Measurements from ENCODE around the gene LDLRAD2.
"Not testable (repeated sequence)": the region's sequence is repeated elsewhere in the genome, so short reads cannot be mapped to it uniquely, and the experiment has no call there.

LDLRAD2 gene

DNA sequence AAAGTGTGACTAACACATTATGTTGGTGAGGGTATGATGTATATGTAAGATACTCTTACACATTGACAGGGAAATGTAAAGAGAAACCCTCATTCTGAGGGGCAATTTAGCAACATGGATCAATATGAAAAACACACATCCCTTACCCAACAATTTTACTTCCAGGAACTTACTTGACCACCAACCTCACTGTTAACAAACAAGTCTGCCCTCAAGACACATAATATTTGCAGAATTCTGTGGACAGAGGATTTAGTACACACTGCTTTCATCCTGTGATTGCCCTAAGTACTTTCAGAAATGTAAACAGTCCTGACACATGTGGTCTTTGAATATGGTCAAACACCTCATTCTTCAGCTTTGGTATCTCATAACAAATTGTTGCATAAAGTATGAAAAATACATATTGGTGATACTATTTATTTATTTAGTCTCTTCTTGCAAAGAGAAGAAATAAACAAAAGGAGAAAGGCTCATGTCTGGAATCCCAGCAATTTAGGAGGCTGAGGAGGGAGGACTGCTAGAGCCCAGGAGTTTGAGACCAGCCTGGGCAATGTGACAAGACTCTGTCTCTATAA, 36.0 kb upstream of the LDLRAD2 start:
- peaks cover 10% of the 10 kb centered on the region for H3K4me1 ChIP-seq (ENCODE audit: control insufficient read depth, insufficient read depth, low read length)

DNA sequence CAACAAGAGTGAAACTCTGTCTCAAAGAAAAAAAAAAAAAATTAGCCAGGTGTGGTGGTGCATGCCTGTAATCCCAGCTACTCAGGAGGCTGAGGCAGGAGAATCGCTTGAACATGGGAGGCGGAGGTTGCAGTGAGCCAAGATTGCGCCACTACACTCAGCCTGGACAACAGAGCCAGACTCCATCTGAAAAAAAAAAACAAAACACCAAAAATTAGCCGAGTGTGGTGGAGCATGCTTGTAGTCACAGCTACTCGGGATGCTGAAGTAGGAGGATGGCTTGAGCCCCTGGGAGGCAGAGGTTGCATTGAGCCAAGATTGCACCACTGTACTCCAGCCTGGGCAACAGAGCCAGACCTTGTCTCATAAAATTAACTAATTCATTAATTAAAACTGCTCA, 35.1 kb upstream of the LDLRAD2 start:
- not testable (repeated sequence) for H3K9ac ChIP-seq (ENCODE audit: low read length); H3K9me3 ChIP-seq (ENCODE audit: control insufficient read depth, low read length); H3K36me3 ChIP-seq (ENCODE audit: control insufficient read depth, insufficient read depth, low read length); H3K27me3 ChIP-seq (ENCODE audit: control insufficient read depth, insufficient read depth, low read length); H3K4me3 ChIP-seq (ENCODE audit: low read length)
- H3K4me1 ChIP-seq (ENCODE audit: control insufficient read depth, insufficient read depth, low read length): peaks cover 10% of the 10 kb centered on the region

More for the DNA sequence above, 36.0 kb upstream of the LDLRAD2 start:
- H3K27me3 ChIP-seq (ENCODE audit: control insufficient read depth, insufficient read depth, low read length): no peaks in the 10 kb centered on the region
- H3K9me3 ChIP-seq (ENCODE audit: control insufficient read depth, low read length): no peaks in the 10 kb centered on the region
- H3K36me3 ChIP-seq (ENCODE audit: control insufficient read depth, insufficient read depth, low read length): no peaks in the 10 kb centered on the region
- H3K4me3 ChIP-seq (ENCODE audit: low read length): no peak overlapping the region
- H3K9ac ChIP-seq (ENCODE audit: low read length): no peak overlapping the region

DNA sequence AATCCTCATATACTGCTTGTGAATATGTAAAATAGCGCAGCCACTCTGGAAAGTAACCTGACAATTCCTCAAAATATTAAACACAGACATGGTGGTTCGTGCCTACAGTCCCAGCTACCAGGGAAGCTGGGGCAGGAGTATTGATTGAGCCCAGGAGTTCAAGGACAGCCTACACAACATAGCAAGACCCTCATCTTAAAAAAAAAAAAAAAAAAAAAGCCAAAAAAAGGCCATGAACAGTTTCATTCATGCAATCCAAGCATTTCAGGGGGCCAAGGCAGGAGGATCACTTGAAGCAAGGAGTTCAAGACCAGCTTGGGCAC, 33.7 kb upstream of the LDLRAD2 start:
- peaks cover 10% of the 10 kb centered on the region for H3K4me1 ChIP-seq (ENCODE audit: control insufficient read depth, insufficient read depth, low read length)
- no peaks in the 10 kb centered on the region for H3K27me3 ChIP-seq (ENCODE audit: control insufficient read depth, insufficient read depth, low read length)
- no peak overlapping the region for H3K9ac ChIP-seq (ENCODE audit: low read length)
- H3K36me3 ChIP-seq (ENCODE audit: control insufficient read depth, insufficient read depth, low read length): no peaks in the 10 kb centered on the region
- no peak overlapping the region for H3K4me3 ChIP-seq (ENCODE audit: low read length)
- H3K9me3 ChIP-seq (ENCODE audit: control insufficient read depth, low read length): no peaks in the 10 kb centered on the region

DNA sequence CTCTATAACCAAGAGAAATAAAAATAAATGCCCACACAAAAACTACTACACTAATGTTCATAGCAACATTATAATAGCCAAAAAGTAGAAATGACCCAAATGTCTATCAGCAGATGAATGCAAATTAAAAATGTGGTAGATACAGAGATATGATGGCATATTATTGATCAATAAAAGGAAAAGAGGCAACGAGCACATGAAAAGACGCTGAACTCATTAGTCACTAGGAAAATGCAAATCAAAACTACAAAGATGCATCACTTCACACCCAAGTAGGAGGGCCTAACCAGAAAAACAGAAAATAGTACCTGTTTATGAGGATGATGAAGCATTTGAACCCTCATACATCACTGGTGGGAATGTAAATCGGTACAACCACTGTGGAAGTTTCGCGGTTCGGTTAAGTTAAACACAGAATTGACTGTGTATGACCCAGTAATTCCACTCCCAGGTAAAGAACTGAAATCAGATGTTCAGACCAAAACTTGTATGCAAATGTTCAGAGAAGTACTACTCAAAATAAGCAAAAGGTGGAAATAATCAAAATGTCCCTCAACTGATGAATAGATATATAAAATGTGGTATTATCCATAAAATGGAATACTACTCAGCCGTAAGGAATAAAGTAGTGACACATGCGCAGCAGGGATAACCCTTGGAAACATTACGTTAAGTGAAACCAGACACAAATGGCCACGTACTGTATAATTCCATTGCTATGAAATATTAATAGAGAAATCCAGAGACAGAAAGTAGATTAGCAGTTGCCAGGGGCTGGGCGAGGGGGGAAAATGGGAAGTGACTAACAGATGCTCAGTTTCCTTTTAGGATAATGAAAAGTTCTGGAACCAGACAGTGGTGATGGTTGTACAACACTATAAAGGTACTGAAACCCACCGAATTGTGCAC, 32.2 kb upstream of the LDLRAD2 start:
- no peaks in the 10 kb centered on the region for H3K36me3 ChIP-seq (ENCODE audit: control insufficient read depth, insufficient read depth, low read length)
- no peak overlapping the region for H3K9ac ChIP-seq (ENCODE audit: low read length)
- H3K9me3 ChIP-seq (ENCODE audit: control insufficient read depth, low read length): no peaks in the 10 kb centered on the region
- H3K4me1 ChIP-seq (ENCODE audit: control insufficient read depth, insufficient read depth, low read length): peaks cover 12% of the 10 kb centered on the region
- H3K27me3 ChIP-seq (ENCODE audit: control insufficient read depth, insufficient read depth, low read length): no peaks in the 10 kb centered on the region
- no peak overlapping the region for H3K4me3 ChIP-seq (ENCODE audit: low read length)

DNA sequence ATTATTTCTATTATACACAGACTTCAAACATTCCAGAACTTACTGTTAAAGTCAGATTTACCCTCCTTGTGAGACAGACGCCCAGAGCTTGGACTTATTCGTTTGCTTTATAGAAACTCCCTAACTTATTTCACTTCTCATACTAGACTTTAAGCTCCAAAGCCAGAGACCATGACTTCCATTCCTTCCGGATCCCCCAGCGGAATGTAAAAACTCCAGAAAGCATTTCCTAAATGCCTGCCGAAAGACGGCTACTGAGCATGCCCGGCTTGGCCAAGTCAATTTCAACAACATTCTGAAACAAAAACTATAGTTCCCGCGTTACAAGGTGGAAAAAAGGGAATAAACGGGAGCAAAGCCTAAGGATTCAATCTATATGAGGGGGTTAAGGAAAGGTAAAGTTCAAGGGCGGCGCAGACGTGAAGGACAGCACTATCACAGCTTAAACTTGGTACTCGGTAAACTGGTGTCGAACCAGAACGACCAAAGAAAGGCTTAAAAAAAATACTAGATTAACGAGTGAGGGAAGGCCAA, 30.2 kb upstream of the LDLRAD2 start:
- Histone ChIP-seq H3K27me3 (ENCODE audit: control insufficient read depth, insufficient read depth, low read length) (no peaks in the 10 kb centered on the region), H3K4me3 (ENCODE audit: low read length) (peak overlapping the region; percentile 73), H3K36me3 (ENCODE audit: control insufficient read depth, insufficient read depth, low read length) (no peaks in the 10 kb centered on the region), H3K4me1 (ENCODE audit: control insufficient read depth, insufficient read depth, low read length) (peaks cover 4% of the 10 kb centered on the region), H3K9ac (ENCODE audit: low read length) (peak overlapping the region; percentile 71), H3K9me3 (ENCODE audit: control insufficient read depth, low read length) (no peaks in the 10 kb centered on the region)

DNA sequence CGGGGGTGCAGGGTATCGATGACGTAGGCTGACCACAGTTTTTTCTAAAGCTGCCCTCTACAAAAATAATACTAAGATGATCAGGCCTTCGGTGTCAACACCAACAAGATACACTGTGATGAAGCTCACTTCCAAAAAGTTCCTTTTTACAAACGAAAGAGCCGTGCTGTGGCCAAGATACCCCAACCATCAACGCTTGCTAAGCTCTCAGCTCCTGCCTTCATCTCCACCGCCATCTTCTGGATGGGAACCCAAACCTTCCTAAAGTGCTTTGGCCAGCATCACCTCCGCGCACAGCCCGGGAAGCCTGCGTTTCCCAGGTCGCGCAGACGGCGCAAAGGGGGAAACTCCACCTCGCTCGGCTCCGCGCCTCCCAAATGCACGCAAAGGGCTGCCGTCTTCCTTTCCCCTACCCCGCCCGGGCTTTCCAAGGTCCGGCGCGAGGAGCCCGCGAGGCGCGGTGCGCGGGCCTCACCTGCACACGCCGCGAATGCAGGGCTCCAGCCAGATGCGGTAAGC, 29.7 kb upstream of the LDLRAD2 start:
- Histone ChIP-seq H3K36me3 (ENCODE audit: control insufficient read depth, insufficient read depth, low read length) (no peaks in the 10 kb centered on the region), H3K9ac (ENCODE audit: low read length) (peak overlapping the region; percentile 71), H3K9me3 (ENCODE audit: control insufficient read depth, low read length) (no peaks in the 10 kb centered on the region), H3K4me3 (ENCODE audit: low read length) (peak overlapping the region; percentile 73), H3K27me3 (ENCODE audit: control insufficient read depth, insufficient read depth, low read length) (no peaks in the 10 kb centered on the region), H3K4me1 (ENCODE audit: control insufficient read depth, insufficient read depth, low read length) (peaks cover 4% of the 10 kb centered on the region)

DNA sequence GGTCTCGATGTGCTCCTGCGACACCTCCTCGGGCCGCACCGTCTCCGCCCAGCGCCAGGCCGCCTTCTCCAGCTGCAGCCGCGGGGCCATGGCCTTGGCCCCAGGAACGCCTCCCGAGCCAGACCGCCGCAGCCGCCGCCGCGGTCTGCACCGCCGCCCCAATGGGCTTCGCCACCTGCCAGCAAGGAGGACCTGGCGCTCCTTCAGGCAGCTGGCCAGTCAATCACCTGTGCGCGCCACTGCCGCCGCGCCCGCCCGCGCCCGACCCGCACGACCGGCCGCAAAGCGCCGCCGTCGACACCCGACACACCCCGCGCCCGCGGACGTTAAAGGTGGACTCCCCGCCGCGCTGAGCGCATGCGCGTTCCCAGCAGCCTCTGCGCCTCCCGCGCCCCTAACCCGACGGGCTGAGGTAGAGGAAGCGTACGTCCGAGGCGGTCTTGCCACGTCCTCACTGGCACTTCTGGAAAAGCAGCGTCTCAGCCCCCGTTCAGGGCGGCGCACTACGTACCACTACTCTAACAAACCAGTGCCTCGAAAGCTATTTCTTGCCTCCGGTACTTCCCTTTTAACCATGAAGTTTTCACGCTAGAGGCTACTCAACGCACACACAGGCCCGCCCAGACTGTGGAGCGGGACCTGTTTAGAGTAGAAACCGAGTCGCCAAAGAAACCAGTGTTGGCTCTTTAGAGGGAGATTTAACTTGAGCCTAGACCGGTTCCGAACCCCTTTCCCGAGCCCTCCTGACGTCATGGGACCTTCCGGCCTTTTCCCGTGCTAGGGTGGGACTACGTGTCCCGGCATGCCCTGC, 29.0 kb upstream of the LDLRAD2 start, which contains the start of gene USP48:
Gene USP48, minus strand, starts transcription at position 282 of the 811 bp plus-strand sequence. Its CDS starts 192 bp downstream, at position 90.
- H3K36me3 ChIP-seq (ENCODE audit: control insufficient read depth, insufficient read depth, low read length): no peaks in the 10 kb centered on the region
- H3K9ac ChIP-seq (ENCODE audit: low read length): peak within 1 kb of the TSS; percentile 100
- peaks cover 4% of the 10 kb centered on the region for H3K4me1 ChIP-seq (ENCODE audit: control insufficient read depth, insufficient read depth, low read length)
- H3K27me3 ChIP-seq (ENCODE audit: control insufficient read depth, insufficient read depth, low read length): no peaks in the 10 kb centered on the region
- no peaks in the 10 kb centered on the region for H3K9me3 ChIP-seq (ENCODE audit: control insufficient read depth, low read length)
- H3K4me3 ChIP-seq (ENCODE audit: low read length): peak within 1 kb of the TSS; percentile 100

DNA sequence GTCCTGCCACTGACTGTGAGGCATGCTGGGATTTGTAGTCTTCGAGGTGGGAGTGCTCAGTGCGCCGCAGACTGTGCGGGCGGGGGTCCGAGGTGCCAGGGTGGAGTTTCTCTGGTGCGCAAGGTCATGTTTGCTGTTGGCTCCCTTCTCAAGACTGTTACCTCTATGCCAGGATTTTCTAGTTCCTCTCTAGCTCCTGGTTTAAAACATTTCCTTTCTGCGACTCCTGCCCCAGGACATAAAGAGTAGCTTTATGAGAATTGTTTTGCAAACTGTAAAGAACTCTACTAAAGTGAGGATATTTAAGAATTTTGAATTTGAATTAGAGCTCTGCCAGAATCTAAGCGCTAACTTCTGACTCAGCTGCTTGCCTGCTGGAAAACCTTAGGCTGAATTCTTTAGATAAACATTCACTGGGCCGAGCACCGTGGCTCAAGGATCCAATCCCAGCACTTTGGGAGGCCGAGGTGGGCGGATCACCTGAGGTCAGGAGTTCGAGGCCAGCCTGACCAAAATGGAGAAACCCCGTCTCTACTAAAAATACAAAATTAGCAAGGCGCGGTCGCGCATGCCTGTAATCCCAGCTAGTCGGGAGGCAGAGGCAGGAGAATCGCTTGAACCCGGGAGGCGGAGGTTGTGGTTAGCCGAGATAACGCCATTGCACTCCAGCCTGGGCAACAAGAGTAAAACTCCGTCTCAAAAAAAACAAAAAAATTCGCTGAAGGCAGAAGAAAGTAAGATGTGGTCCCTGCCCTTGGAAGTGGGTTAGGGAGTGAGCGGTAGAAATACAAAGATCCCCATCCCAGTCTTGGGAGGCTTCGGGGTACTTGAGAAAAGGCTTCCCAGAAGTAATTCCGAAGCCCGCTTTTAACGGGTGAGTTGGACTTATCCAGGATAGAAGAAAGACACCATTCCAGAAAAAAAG, 28.1 kb upstream of the LDLRAD2 start:
- Histone ChIP-seq H3K4me3 (ENCODE audit: low read length) (peak overlapping the region; percentile 100), H3K9me3 (ENCODE audit: control insufficient read depth, low read length) (no peaks in the 10 kb centered on the region), H3K4me1 (ENCODE audit: control insufficient read depth, insufficient read depth, low read length) (peaks cover 11% of the 10 kb centered on the region), H3K27me3 (ENCODE audit: control insufficient read depth, insufficient read depth, low read length) (no peaks in the 10 kb centered on the region), H3K36me3 (ENCODE audit: control insufficient read depth, insufficient read depth, low read length) (no peaks in the 10 kb centered on the region), H3K9ac (ENCODE audit: low read length) (peak overlapping the region; percentile 100)

DNA sequence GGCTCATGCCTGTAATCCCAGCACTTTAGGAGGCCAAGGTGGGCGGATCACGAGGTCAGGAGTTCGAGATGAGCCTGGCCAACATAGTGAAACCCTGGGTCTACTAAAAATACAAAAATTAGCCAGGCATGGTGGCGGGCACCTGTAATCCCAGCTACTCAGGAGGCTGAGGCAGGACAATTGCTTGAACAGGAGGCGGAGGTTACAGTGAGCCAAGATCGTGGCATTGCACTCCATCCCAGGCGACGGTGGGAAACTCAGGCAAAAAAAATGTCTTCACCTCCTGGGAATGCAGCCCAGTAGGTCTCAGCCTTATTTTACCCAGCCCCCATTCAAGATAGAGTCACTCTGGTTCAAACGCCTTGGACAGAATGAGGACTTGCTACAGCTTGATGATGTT, 26.3 kb upstream of the LDLRAD2 start:
- not testable (repeated sequence) for H3K36me3 ChIP-seq (ENCODE audit: control insufficient read depth, insufficient read depth, low read length); H3K27me3 ChIP-seq (ENCODE audit: control insufficient read depth, insufficient read depth, low read length); H3K9ac ChIP-seq (ENCODE audit: low read length); H3K9me3 ChIP-seq (ENCODE audit: control insufficient read depth, low read length); H3K4me3 ChIP-seq (ENCODE audit: low read length)
- peaks cover 14% of the 10 kb centered on the region for H3K4me1 ChIP-seq (ENCODE audit: control insufficient read depth, insufficient read depth, low read length)

DNA sequence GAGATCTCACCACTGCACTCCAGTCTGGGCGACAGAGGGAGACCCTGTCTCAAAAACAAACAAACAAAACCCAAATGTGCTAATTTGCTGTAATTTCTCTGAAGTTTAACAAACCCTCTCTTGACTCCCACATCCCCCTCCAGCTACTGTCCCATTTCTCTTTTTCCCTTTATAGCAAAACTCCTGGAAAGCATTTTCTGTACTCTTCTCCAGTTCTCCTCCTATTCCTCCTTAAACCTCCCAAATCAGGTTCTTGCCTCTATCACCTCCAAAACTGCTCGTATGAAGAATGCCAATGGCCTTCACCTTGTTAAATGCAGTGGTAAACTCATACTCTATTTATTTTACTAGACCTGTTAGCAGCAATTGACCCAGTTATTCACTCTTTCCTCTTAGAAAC, 25.4 kb upstream of the LDLRAD2 start:
- Histone ChIP-seq H3K4me1 (ENCODE audit: control insufficient read depth, insufficient read depth, low read length) (peaks cover 15% of the 10 kb centered on the region), H3K4me3 (ENCODE audit: low read length) (no peak overlapping the region), H3K9ac (ENCODE audit: low read length) (no peak overlapping the region), H3K9me3 (ENCODE audit: control insufficient read depth, low read length) (no peaks in the 10 kb centered on the region), H3K27me3 (ENCODE audit: control insufficient read depth, insufficient read depth, low read length) (no peaks in the 10 kb centered on the region), H3K36me3 (ENCODE audit: control insufficient read depth, insufficient read depth, low read length) (no peaks in the 10 kb centered on the region)

DNA sequence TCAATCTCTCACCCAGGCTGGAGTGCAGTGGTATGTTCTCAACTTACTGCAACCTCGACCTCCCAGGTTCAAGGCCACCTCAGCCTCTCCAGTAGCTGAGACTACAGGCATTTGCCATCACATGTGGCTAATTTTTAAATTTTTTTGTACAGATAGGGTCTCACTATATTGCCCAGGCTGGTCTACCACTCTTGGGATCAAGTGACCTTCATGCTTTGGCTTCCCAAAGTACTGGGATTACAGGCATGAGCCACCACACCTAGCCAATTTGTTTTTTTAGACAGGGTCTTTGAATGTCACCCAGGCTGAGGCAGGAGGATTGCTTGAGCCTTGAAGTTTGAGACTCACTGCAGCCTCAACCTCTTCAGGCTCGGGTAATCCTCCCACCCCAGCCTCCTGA, 19.0 kb upstream of the LDLRAD2 start:
- Histone ChIP-seq H3K4me3 (ENCODE audit: low read length) (no peak overlapping the region), H3K9ac (ENCODE audit: low read length) (no peak overlapping the region), H3K27me3 (ENCODE audit: control insufficient read depth, insufficient read depth, low read length) (no peaks in the 10 kb centered on the region), H3K36me3 (ENCODE audit: control insufficient read depth, insufficient read depth, low read length) (no peaks in the 10 kb centered on the region), H3K4me1 (ENCODE audit: control insufficient read depth, insufficient read depth, low read length) (peaks cover 17% of the 10 kb centered on the region), H3K9me3 (ENCODE audit: control insufficient read depth, low read length) (no peaks in the 10 kb centered on the region)
